NCI-H2196 treated with DMSO at 0.1 percent for 48 hours (cell line): ENCODE measurements around the gene LAMP5.

Experiments
- DNase-seq: peaks from one replicate; lab custom pipeline; 2025; ENCODE audit not compliant: unreplicated experiment; lab: John Stamatoyannopoulos, UW

LAMP5 gene, protein sequence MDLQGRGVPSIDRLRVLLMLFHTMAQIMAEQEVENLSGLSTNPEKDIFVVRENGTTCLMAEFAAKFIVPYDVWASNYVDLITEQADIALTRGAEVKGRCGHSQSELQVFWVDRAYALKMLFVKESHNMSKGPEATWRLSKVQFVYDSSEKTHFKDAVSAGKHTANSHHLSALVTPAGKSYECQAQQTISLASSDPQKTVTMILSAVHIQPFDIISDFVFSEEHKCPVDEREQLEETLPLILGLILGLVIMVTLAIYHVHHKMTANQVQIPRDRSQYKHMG

DNA sequence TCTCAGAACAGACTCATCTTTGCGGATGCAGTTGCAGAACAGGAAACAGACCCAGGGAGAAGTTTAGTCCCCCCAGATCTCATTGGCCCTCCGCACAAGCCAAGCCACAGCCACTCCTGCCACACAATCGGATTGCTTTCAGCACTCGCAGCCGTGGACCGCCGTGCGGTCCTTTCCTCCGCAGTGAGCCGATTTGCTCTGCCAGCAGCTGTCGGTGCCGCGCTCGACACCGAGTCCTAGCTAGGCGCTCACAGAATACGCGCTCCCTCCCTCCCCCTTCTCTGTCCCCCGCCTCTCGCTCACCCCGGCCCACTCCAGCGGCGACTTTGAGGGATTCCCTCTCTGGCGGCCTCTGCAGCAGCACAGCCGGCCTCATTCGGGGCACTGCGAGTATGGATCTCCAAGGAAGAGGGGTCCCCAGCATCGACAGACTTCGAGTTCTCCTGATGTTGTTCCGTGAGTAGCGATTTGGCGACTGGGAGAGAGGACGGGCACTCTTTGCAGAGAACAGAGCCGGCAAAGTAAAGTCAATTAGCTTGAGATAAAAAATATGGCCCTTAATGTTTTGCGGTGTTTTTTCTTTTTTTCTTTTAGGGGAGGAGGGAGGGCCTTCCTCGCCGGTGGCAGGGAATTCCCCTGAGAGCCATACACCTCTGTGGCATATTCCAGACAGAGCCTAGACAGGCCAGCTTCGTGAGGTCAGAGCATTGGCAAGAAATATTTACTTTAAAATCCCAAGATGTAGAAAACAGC, at the start of gene LAMP5:
Gene LAMP5, plus strand, starts transcription at position 130 of the 753 bp plus-strand sequence. Its CDS starts 263 bp downstream, at position 393.
- no peak for DNase-seq

DNA sequence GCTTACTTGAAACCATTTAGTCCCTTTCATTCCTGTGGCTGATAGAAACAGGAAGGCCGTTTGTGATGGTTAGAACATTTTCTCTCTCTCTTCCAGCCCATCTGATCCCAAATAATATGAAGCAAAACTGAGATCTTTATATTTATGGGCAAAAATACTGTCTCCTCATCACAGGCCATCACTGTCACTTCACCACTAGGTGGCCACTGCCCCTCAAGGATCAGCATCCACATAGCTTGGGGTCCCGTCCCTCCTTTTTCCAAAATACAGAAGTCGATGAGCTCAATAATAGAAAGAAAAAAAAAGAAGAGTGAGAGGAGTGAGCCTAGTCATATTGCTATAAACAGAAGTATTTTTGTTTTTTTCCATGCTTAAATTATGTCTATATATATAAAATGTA, 46.4 kb upstream of the LAMP5 start:
- DNase-seq = no peak

DNA sequence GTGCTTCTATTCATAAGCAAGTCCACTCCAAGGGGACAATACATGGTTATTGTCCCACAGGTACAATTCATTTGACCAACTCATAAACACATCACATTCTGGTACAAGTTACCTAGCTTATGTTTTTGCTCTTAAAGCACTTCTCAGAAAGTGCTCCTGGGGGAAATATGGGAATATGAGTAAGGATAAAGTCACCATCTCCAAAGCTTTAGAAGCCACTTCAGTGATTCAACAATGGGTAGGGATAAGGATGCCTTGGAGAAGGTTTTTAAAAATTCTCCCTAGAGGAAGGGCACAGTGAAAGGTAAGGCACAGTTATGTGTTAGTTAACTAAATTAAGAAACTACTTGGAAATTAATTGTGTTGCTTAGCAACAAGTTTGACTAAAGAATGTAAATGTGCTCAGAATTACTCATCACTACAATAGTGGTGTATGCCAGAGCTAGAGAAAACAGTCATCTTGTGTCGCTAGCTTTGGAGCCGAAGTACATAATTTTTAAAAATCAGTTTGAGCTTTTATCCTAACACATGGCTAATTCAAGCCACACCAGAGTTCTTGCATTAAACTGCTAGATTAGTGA, 39.5 kb upstream of the LAMP5 start:
- no peak for DNase-seq

DNA sequence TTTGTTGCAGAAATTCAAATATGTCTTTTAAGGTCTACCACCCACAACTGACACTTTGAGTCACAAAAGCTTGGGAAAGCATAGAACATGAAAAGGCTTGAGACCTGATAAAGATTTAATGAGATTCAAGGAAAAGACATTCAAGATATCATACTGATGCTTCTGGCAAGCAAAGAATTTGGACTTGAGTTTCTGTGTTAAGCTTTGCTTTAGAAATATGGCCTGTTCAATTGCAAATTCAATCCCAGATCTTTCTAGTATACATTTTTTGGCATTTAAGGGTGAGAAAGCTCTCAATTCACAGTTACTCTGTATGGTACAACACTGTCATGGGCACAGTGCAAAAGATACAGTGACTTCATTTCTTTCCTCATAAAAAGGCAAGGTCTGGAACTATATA, 38.9 kb upstream of the LAMP5 start:
- no peak for DNase-seq

DNA sequence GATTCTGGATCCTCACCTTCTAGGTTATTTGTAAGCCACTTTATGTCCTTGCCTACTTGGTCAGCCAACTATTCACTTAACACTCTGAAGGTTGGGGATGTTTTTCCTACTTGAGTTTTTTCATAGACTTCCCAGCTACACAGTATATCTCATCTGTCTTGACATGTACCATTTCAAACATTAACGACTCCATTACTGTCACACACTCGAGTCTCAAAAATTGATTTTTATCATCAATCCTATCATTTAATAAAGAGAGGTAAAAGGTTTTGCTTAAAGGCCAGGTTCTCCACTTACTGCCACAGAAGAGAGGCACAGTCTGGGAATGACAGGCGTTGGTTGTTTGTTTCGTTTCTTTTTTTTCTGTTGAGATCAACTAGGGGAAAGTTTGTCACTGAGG, 38.2 kb upstream of the LAMP5 start:
- DNase-seq = no peak

DNA sequence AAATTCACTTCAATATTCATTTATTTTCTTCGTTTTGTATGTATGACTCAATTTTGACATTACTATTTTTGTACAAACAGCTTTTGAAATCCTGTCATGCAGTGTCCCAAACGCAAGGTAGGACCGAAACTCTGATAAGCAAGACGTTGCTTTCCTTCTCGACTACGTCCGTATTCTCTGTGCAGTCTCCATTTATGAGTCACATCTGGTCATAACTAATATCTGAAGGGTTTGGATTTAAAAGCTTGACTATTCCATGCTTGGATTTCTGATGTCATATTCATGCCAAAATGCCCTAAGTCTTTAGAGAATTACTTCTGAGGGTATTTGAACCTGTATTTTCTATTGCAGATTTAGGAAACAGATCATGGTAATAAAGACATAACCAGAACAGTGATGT, 37.8 kb upstream of the LAMP5 start:
- DNase-seq = no peak

DNA sequence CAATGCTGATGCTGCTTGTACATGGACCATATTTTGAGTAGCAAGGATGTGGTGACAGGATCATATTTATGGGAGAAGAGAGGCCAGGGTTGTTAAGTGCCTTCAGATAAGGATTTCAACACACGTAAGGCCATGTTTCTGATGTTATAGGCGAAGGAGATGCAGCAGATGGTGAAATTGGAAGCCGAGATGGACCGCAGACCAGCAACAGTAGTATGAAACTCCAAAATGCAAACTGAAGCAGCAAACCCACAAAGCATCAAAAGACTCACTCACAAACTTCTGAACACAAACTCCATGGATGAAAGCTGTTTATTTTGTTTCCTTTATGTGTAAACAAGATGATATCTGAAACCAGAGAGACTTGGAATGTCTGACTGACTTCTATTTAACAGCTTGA, 35.6 kb upstream of the LAMP5 start:
- DNase-seq = no peak

DNA sequence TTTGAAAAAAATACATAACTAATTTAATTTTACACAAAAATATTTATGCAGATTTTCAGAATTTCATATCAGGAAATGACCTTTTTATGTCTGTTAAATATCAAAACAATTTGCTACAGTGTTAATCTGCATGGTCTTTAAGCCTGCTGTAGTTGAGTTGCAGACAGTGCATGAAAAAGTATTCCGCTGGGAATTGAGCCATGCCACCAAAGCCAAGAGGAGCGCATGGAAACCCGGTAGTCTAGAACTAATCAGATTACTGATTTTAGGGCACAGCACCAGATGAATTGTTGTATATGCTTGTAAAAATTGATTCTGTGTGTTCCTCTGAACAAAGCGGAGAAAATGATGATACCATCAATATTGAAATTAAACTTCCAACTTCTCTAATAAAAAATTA, 34.3 kb upstream of the LAMP5 start:
- no peak for DNase-seq

DNA sequence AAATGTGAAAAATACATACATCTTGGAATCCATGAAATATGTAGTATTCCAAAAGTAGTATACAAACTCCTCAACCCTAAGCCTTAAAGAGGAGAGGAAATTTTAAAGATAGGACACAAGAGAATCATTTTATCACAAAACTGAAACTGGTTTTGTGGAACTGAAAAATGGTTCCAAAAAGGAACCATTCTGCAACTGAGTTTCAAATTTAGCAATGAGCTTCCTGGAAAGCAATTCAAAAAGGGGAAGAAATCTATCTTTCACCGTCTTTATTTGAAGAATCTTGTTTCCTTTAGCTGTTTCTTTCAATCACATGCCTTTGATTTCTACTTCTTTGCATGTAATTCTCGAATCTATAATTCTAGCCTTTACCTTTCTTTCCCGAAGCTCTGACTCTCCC, 32.2 kb upstream of the LAMP5 start:
- DNase-seq = no peak

DNA sequence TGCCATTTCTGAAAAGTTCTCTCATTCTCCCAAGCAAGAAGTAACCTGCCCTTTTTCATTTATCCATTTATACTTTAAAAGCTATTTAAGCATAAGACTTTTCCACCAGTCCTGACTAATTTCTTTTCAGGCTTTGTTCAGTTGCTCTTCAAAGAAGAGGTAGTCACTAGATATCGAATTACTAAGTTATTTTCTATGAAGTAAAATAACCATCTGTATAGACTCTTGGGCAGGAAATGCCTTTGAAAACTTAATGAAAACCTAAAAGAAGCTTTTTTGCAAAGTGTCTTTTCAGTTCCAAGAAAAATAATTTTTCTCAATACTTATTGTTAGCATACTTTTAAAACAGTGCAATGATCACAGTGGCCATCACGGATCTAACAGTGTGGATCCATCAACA, 31.3 kb upstream of the LAMP5 start:
- DNase-seq = no peak

DNA sequence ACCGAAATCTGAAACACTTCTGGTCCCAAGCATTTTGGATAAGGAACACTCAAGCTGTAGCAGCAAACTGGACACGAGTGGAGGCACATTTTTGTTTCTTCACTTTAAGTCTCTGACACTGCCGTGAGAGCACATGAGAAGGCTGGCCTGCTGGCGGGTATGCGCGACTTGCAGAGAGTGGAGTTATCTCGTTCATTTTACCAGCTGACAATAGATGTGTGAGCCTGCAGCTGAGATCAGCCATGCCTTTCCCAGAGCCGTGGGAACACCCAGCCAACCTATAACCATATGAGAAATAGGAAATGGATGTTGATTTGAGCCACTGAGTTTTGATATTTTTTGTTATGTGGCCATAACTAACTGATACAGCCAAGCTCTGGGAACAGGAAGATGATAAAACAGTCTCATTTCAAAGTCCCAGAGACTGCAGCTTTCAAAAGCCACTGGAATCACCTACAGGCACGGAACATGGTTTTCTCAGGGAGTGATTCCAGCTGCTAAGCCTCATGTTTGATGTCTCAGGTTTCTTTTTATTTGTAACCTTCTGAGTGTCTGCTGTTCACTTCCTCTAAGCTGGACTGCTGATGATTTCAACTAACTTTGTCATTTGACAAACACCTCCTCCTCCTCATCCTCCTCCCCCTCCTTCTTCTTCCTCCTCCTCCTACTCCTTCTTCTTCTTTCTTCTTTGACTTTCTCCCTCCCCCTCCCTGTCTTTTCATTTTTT, 28.6 kb upstream of the LAMP5 start:
- DNase-seq = no peak

DNA sequence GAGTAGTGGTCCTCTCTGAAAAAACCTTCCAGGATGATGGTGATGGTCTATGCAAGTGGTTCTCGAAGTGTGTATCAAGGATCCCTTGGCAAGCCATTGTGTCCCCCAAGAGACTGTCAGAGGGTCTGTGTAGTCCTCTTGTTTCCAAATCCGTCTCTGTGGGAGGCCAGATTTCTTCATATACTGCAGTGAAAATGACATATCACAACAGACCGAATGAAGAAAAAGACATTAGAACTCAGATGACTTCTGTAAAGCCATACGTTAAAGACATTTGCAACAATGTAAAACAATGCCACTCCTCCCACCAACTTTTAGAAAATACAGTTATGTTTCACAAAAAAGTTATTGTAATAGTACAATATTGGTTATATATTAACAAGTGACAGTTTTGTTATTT, 27.2 kb upstream of the LAMP5 start:
- no peak for DNase-seq

DNA sequence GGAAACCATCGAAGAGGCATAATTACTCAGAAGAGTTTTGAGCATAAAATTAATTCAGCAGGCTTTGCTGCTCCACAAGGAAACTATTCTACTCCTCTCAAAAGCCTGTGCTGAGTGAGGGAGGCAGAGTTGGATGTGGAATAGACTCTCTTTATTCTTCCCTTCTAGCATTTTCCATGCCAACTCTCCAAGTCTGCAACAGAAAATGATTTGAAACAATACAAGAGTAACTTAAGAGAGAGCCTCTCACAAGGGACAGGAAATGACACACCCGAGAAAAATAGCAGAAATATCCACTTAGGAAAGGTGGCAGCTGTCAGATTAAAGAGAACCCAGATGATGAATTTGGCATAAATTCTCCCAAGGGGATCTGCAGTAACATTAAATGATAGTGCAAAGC, 26.3 kb upstream of the LAMP5 start:
- no peak for DNase-seq

DNA sequence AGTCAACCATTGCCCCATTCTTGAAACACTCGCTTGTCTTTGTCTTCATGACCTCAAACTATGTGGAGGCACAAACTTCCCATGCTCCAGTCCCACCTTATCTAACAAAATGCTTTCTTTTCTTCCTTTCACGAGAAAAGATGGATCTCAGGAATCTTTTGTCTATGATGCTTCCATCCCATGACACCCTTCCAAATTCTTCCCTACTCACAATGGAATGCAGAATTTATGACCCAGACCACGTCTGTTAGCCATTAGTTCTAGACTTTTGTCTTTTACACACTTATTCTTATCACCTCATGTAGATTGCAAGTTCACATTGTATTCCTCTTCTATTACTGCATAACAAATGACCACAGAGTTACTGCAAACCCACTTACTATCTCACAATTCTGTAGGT, 24.2 kb upstream of the LAMP5 start:
- DNase-seq = no peak

DNA sequence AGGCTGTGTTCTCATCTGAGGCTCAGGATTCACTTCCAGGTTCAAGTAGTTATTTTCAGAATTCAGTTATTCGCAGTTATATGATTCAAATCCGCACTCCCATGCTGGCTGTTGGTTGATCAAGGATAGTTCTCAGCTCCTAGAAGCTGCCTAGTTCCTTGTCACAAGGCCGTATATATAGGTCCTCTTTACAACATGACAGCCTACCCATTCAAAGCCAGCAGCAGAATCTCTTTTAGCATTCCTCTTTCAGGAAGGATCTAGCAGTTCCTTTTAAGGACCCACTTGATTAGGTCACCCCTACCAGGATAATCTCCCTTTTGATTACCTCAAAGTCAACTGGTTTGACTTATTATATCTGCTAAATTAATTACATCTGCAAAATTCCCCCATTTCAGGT, 23.8 kb upstream of the LAMP5 start:
- no peak for DNase-seq

DNA sequence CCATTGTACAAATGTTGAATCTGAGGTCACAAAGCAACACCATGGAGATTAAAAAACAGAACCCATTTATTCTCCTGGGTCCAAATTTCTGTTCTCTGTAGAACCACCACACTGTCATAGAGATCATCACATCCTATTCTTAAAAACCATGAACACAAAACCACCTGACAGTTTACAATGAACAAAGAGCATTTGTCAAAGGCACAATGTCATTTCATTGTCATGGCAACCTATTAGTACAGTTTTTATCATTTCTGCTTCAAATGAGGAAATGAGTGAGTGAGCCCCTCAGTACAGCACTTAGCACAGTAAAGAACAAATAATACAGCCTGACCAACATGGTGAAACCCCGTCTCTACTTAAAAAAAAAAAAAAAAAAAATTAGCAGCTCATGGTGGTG, 23.1 kb upstream of the LAMP5 start:
- no peak for DNase-seq

DNA sequence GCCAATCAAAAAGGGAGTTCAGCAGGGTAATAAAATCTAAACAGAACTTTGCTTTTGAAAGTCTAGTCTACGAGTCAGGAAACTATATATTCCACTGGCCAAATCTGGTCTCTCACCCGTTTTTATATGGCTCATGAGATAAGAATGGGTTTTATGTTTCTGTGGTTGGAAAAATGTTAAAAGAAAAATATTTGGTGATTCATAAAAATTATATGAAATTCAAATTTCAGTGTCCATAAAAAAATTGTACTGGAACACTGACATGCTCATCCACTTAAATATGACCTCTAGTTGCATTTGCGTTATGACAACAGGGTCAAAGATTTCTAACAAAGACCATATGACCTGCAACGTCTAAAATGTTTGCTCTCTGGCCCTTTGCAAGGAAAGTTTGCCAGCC, 22.3 kb upstream of the LAMP5 start:
- DNase-seq = no peak

DNA sequence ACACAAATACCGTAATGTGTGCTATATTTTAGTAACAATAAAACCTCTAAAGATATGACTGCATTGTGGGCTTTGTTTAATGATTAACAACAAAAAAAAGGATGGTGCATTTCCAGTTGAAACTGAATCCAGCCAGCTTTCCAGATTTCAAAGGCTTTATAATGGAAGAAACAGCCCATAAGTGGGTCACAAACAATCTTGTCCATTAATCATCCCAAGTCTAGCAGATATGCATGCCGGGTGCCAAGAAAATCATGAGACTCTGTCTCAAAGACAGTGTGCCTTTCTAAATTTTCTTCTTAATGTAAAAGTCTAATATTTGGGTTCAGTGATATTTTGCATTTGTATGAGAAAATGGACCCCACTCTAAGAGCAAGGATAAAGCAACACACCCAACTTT, 20.6 kb upstream of the LAMP5 start:
- no peak for DNase-seq

DNA sequence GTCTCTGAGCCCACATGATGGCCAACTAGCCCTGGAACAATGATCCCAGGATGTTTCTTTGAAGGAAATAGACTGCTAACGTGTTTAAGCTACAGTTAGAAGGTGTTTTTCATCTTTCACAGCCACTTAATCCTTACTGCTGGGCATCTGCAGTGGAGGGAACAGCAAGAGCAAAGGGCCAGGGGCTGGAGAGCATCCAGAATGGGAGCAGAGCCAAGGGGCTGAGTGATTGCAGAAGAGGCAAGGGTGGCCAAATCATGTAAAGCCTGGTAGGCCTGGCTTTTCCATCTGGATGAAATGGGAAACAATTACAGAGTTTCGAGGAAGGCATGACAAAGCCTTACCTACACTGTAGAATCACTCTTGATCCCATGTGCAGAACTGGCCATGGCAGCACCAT, 18.7 kb upstream of the LAMP5 start:
- DNase-seq = no peak

DNA sequence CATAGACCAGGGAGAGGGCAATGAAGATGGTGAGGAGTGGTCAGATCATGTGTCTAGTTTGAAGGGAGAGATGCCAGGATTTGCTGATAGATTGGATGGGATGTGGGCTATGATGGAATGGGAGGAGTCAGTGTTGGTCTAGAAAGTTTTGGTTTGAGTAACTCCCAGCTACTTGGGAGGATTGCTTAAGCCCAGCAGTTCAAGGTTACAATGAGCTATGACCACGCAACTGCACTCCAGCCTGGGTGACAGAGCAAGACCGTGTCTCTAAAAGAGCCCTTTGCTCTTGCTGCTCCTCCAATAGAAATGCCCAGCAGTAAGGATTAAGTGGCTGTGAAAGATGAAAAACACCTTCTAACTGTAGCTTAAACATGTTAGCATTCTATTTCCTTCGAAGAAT, 18.2 kb upstream of the LAMP5 start:
- no peak for DNase-seq

DNA sequence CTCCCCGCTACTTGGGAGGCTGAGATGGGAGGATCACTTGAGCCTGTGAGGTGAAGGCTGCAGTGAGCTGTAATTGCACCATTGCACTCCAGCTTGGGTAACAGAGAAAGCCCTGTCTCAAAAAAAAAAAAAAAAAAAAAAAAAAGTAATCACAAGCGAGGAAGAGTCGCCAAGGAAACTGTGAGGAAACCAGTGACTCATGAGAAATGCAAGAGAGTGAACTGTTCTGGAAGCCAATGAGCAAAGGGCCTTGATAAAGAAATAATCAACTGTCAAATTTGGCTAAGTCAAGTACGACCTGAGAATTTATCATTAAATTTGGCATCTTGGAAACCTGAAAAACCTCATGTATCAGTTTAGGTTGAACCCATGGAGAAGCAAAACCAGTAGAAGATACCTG, 16.1 kb upstream of the LAMP5 start:
- DNase-seq = no peak
